Measurements from ENCODE around the gene TAC1.

DNA sequence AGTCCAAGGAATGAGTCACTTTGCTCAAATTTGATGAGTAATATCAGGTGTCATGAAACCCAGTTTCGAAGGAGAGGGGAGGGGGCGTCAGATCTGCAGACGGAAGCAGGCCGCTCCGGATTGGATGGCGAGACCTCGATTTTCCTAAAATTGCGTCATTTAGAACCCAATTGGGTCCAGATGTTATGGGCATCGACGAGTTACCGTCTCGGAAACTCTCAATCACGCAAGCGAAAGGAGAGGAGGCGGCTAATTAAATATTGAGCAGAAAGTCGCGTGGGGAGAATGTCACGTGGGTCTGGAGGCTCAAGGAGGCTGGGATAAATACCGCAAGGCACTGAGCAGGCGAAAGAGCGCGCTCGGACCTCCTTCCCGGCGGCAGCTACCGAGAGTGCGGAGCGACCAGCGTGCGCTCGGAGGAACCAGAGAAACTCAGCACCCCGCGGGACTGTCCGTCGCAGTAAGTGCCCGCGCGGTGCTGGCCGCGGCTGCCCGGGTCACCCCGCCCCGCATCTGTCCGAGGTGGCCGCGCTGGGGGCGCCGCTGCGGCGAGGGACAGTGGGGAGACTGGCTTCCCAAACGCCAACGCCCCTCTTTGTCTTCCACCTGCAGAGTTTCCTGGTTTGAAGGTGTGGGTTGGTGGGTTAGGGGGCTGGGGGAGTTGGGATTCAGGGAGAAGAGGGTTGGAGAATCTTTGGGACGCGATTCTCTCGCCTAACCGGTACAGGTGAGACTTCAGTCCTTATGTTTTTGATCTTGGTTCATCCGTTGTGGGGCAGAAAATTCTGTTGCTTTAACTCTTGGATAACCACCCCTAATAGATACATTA is at the start of gene TAC1:
- TF ChIP-seq CTCF (conservative IDR thresholded peaks at IDR 0.05) (no peak), ZFX (IDR thresholded peaks at IDR 0.05) (no peak)

All from C4-2B (cell line).